Fibroblast of the aortic adventitia (primary cell): ENCODE data around the gene IPPK. TPM values are rescaled to one million over a fixed set of nuclear protein-coding genes. Genes with fewer than 3 reads are reported as not detected.

Experiments used
- DNase-seq: peaks from one replicate; pipeline ENCODE4 v3.0.0-alpha.2; 2010; ENCODE audit warnings: low read depth
- H3K4me3 ChIP-seq: 2 replicates; pipeline ENCODE4 v1.5.1; 2011; ENCODE audit warnings: low read depth, mild to moderate bottlenecking, control low read depth, low read length, moderate library complexity
- total RNA-seq: library from RNA; depleted of rRNA; stranded (reverse); fragments of >200 nt; gene quantifications from 2 replicates; pipeline ENCODE4 v1.2.3, GENCODE V29; 2012; ENCODE audit warnings: low replicate concordance
- TF ChIP-seq, protein P1 (sequence below): IDR thresholded peaks from 2 replicates; pipeline ENCODE4 v1.5.1; 2011; ENCODE audit warnings: mild to moderate bottlenecking, low read length, control low read depth, inconsistent platforms; ENCODE audit not compliant: insufficient read depth

Gene IPPK
- total RNA-seq, 1 donor: 9.6 TPM

DNA sequence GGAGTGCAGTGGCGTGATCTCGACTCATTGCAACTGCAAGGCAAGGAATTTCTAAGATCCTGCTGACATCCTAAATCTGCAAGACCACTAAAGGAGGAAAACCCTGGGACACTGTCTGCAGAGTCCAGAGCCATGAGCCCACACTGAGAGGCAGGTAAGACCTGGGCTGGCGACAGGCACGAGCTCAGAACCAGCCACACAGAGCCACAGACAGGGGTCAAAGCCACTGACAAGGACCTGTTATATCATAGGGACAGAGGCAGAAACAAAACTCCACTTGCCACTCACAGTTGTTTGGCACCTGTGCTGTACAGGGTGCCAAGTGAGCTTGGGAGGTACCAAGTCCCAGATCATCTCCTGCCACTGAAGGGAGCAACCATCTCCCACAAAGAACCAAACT, 34.2 kb downstream of the IPPK start:
- TF ChIP-seq, protein P1, sequence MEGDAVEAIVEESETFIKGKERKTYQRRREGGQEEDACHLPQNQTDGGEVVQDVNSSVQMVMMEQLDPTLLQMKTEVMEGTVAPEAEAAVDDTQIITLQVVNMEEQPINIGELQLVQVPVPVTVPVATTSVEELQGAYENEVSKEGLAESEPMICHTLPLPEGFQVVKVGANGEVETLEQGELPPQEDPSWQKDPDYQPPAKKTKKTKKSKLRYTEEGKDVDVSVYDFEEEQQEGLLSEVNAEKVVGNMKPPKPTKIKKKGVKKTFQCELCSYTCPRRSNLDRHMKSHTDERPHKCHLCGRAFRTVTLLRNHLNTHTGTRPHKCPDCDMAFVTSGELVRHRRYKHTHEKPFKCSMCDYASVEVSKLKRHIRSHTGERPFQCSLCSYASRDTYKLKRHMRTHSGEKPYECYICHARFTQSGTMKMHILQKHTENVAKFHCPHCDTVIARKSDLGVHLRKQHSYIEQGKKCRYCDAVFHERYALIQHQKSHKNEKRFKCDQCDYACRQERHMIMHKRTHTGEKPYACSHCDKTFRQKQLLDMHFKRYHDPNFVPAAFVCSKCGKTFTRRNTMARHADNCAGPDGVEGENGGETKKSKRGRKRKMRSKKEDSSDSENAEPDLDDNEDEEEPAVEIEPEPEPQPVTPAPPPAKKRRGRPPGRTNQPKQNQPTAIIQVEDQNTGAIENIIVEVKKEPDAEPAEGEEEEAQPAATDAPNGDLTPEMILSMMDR: no peak
- DNase-seq: no peak

DNA sequence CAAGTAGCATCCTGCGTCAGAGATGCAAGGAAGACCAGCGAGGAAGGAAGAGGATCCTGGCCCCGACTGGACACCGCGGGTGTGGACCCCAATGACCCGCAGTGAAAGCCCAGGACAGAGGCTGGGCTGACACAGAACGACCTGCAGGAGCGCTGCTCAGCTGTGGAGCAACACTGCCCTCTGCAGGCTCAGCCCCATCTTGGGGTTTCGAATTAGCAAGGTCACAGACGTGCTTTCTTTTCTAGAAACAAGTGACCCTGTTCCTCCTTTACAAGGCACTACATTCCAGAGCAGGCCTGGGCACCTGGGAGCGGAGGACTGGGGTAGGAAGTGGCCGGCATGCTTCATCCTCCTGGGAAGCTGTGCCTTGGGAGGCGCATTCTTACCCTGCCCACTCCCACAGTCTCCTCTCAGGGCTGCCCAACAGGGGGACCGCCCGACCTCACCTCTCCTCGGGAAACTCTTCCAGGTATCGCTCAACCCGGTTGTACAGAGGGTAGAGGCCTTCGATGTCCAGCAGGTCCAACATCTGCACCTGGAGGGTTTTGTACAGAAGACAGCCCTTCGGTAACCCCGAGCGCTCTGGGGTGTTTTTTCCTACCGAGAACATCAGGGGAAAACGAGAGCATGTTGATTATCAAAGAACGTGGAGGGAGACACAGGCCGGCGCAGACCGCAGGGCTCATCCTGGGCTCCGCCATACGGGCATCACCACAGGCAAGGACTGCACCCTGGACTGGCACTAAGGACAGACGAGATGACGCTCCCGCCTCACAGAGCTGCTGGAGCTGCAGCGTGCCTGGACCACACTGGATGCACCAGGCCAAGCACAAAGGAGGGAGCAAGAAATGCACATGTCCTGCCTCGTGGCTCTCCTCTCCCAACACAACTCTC, 35.0 kb downstream of the IPPK start:
- TF ChIP-seq, protein P1: peak; percentile 97
- DNase-seq: peak; percentile 86
- H3K4me3 ChIP-seq: no peak overlapping the region

More for the DNA sequence above, 34.2 kb downstream of the IPPK start:
- no peak overlapping the region for H3K4me3 ChIP-seq

DNA sequence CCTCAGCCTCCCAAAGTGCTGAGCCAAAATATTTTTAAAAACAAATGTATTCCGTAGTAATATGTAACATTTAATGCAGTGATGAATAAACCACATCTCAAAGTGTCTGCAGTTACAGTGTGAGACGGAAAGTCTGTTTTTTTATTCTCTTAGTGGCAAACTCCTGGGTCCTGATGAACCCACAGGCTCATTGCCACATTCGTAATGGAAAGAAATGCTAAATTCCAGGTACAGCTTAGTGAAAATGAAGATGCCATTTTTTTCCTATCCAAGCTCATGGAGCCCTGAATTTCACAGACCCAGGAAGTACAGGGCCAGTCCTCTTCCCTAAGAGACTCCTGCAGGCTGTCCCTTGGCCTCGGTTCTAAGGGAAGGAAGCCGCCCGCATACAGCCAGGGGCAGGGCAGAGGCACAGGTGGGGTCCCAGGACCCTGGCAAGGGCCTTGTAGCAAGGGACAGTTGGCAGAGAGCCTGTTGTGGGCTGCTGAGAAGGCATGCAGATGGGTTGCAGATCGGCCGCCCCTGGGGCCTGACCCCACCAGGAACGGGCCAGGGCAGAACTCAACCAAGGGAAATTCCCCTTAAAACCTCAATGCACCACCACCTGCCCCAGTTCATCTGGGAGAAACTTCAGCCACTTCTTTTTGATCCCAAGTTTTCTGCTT, 36.2 kb downstream of the IPPK start:
- TF ChIP-seq, protein P1: no peak
- no peak for DNase-seq
- no peak overlapping the region for H3K4me3 ChIP-seq

DNA sequence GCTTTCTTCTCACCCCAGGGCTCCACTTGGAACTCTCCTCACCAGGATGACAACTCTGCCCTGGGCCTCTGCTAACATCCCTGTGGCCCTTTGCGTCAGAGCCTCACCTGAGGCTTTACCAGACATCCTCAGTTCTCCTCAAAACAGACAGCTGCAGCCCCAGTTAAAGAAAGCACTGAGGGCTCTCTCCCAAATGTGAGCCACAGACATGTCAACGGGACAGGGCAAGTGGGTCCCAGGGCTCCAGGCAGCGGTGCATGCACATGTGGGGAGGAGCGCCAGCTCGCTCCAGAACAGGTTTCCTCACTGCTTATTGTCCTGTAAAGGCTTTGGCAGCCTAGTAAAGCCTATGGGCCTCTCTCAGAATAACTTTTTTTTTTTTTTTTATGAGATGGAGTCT, 37.3 kb downstream of the IPPK start:
- no peak overlapping the region for H3K4me3 ChIP-seq
- DNase-seq: no peak
- TF ChIP-seq, protein P1: no peak

DNA sequence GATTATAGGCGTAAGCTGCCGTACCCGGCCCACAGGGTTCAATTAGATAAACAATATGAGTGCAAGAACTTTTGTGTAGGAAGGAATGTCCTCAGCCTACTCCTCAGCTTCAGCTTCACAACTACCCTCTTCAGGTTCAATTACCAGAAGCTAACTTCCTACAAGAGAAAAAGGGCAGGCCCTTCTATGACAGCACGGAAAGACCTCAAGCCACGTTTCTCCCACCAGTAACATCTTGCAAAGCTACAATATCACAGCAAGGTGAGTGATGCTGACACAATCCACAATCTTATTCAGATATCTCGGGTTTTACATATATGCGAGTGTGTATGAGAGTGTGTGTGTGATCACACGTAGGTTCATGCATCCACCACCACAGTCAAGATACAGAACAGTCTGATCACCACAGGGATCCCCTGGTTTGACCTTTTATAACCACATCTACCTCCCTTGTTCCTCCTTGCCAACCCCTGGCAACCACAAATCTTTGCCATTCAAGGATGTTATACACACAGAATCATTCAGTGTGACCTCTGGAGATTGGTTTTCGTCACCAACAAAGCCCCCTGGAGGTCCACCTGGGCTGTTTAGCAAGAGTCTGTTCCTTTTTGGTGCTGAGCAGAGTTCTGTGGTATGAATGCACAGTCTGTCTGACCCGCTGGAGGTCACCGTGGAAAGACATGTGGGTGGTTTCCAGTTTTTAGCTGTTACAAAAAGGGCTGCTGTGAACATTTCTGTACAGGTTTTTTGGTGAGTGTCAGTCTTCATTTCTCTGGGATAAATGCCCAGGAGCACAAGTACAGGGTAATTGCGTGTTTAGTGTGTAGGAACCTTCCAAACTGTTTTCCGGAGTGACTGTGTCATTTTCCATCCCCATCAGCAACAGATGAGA, 38.2 kb downstream of the IPPK start:
- TF ChIP-seq, protein P1: no peak
- H3K4me3 ChIP-seq: no peak overlapping the region
- DNase-seq: no peak

DNA sequence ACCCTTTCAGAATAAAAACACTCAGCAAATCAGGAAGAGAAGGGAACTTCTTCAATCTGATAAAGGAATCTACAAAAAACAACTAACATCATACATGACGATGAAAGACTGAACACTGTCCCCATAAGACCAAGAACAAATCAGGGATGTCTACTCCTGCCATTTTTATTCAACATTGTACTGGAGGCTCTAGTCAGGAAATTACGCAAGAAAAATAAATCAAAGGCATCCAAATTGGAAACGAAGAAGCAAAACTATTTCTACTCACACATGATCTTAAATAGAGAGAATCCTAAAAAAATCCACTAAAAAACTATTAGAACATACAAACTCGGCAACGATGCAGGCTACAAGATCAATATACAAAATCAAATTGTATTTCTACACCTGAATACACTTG, 42.3 kb downstream of the IPPK start:
- peak; percentile 46 for DNase-seq
- H3K4me3 ChIP-seq: no peak overlapping the region
- TF ChIP-seq, protein P1: no peak
